ENCODE data around the gene ACTL8. TPM values are rescaled to one million over a fixed set of nuclear protein-coding genes. Genes with fewer than 3 reads are reported as not detected.

The ACTL8 gene
- total RNA-seq, 3 donors from 2014 or later, result 0.35 to 1.0 TPM; not detected in 1

- DNase-seq (no peak), ATAC-seq (no peak)
- H3K4me3 ChIP-seq, result no peak overlapping the region
- H3K36me3 ChIP-seq (ENCODE audit: low read depth), result no peaks in the 10 kb centered on the region
- no peaks in the 10 kb centered on the region for H3K4me1 ChIP-seq (ENCODE audit: low read depth)
- no peak for TF ChIP-seq CTCF (IDR thresholded peaks at IDR 0.05)
- H3K9me3 ChIP-seq, result no peaks in the 10 kb centered on the region
- intact Hi-C loops (cut with DNase I, micrococcal nuclease), result no loop called here
Observed at GRCh38 chr1:17735348-17735747, 19.8 kb upstream of the ACTL8 start.

- H3K4me3 ChIP-seq, result no peak overlapping the region
- no peak for DNase-seq
- no peak for ATAC-seq
- no peak for TF ChIP-seq CTCF (IDR thresholded peaks at IDR 0.05)
- H3K4me1 ChIP-seq (ENCODE audit: low read depth), result no peaks in the 10 kb centered on the region
- H3K36me3 ChIP-seq (ENCODE audit: low read depth), result no peaks in the 10 kb centered on the region
- H3K9me3 ChIP-seq, result no peaks in the 10 kb centered on the region
- intact Hi-C loops (cut with DNase I, micrococcal nuclease), result no loop called here
Observed at GRCh38 chr1:17735793-17736192, 19.3 kb upstream of the ACTL8 start.

- Histone ChIP-seq H3K4me3 (no peak overlapping the region), H3K36me3 (ENCODE audit: low read depth) (no peaks in the 10 kb centered on the region), H3K4me1 (ENCODE audit: low read depth) (no peaks in the 10 kb centered on the region), H3K9me3 (no peaks in the 10 kb centered on the region)
- intact Hi-C loops (cut with DNase I, micrococcal nuclease), result no loop called here
- DNase-seq (no peak), ATAC-seq (no peak)
- TF ChIP-seq CTCF (IDR thresholded peaks at IDR 0.05), result no peak
Observed at GRCh38 chr1:17736625-17737024, 18.5 kb upstream of the ACTL8 start.

GRCh38 chr1:17739050-17739449, 16.1 kb upstream of the ACTL8 start:
- ATAC-seq, result no peak
- Histone ChIP-seq H3K9me3 (no peaks in the 10 kb centered on the region), H3K36me3 (ENCODE audit: low read depth) (no peaks in the 10 kb centered on the region), H3K4me1 (ENCODE audit: low read depth) (no peaks in the 10 kb centered on the region), H3K4me3 (no peak overlapping the region)
- no peak for TF ChIP-seq CTCF (IDR thresholded peaks at IDR 0.05)
- intact Hi-C loops (cut with DNase I, micrococcal nuclease), result no loop called here
- no peak for DNase-seq

GRCh38 chr1:17741052-17741451, 14.1 kb upstream of the ACTL8 start:
- Histone ChIP-seq H3K9me3 (no peaks in the 10 kb centered on the region), H3K36me3 (ENCODE audit: low read depth) (no peaks in the 10 kb centered on the region), H3K4me1 (ENCODE audit: low read depth) (no peaks in the 10 kb centered on the region), H3K4me3 (no peak overlapping the region)
- no peak for TF ChIP-seq CTCF (IDR thresholded peaks at IDR 0.05)
- intact Hi-C loops (cut with DNase I, micrococcal nuclease), result no loop called here
- ATAC-seq (no peak), DNase-seq (no peak)

- DNase-seq, result no peak
- no peaks in the 10 kb centered on the region for H3K9me3 ChIP-seq
- no peaks in the 10 kb centered on the region for H3K36me3 ChIP-seq (ENCODE audit: low read depth)
- no peak for TF ChIP-seq CTCF (IDR thresholded peaks at IDR 0.05)
- H3K4me1 ChIP-seq (ENCODE audit: low read depth), result no peaks in the 10 kb centered on the region
- H3K4me3 ChIP-seq, result no peak overlapping the region
- intact Hi-C loops (cut with DNase I, micrococcal nuclease), result no loop called here
- ATAC-seq, result no peak
Observed at GRCh38 chr1:17742583-17742982, 12.6 kb upstream of the ACTL8 start.

Measured in mucosa of descending colon (tissue), 3 donors.